Stomach smooth muscle (tissue), 2 donors: ENCODE results near the gene UNC119.

Experiments
- H3K27ac ChIP-seq: one replicate; pipeline ENCODE4 v1.7.0; 2013; ENCODE audit warnings: mild to moderate bottlenecking, low read length, inconsistent platforms
- H3K27me3 ChIP-seq, 2 donors: one replicate each; pipeline ENCODE4 v1.7.0; 2013; ENCODE audit warnings: low read length in 2 of 2; ENCODE audit not compliant: insufficient read depth in 2 of 2, control insufficient read depth in 1 of 2
- H3K36me3 ChIP-seq, 2 donors: one replicate each; pipeline ENCODE4 v1.7.0; 2013; ENCODE audit warnings: low read length in 2 of 2; ENCODE audit not compliant: control insufficient read depth in 2 of 2, insufficient read depth in 2 of 2
- H3K4me1 ChIP-seq: one replicate; pipeline ENCODE4 v1.7.0; 2013; ENCODE audit warnings: low read length; ENCODE audit not compliant: control insufficient read depth, insufficient read depth
- H3K4me3 ChIP-seq, 2 donors: one replicate each; pipeline ENCODE4 v1.7.0; 2013; ENCODE audit warnings: low read length in 2 of 2
- H3K9ac ChIP-seq, 2 donors: one replicate each; pipeline ENCODE4 v1.7.0; 2013; ENCODE audit warnings: low read length in 2 of 2, mild to moderate bottlenecking in 1 of 2
- H3K9me3 ChIP-seq, 2 donors: one replicate each; pipeline ENCODE4 v1.7.0; 2013; ENCODE audit warnings: low read length in 2 of 2; ENCODE audit not compliant: control insufficient read depth in 2 of 2
- donor health status: healthy.
- donor health status: Pancreatic carcinoma.

Gene UNC119

DNA sequence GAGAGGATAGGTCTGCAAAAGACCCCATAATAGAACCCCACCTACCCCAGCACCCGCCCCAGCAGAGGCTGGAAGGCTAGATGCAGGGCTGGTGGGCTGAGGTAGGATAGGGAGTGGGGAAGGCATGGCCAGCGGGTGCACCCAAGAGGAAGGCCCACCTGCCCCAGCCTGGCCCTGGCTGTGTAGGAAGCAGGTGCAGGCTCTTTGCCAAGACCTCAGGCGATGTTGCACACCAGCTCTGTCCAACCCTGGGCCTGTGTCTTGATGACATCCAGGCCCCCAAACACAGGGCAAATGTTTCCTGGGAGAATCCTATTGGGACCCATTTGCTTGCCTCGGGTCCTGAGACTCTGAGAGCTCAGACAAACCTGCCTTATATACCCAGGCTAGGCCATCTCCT lies 12.2 kb downstream of the UNC119 start:
- H3K9ac ChIP-seq, result no peak overlapping the region
- H3K4me1 ChIP-seq, result no peaks in the 10 kb centered on the region
- H3K27ac ChIP-seq, result no peak overlapping the region
- no peaks in the 10 kb centered on the region for H3K36me3 ChIP-seq
- H3K9me3 ChIP-seq, result no peaks in the 10 kb centered on the region
- H3K4me3 ChIP-seq, result no peak overlapping the region
- H3K27me3 ChIP-seq, result no peaks in the 10 kb centered on the region

- H3K9ac ChIP-seq, result no peak overlapping the region
- H3K27me3 ChIP-seq, result no peaks in the 10 kb centered on the region
- no peaks in the 10 kb centered on the region for H3K9me3 ChIP-seq
- H3K4me3 ChIP-seq, result no peak overlapping the region
- no peaks in the 10 kb centered on the region for H3K4me1 ChIP-seq
- no peaks in the 10 kb centered on the region for H3K36me3 ChIP-seq
- no peak overlapping the region for H3K27ac ChIP-seq
Measured at GRCh38 chr17:28538296-28538895, 14.0 kb downstream of the UNC119 start.

- no peaks in the 10 kb centered on the region for H3K27me3 ChIP-seq
- no peaks in the 10 kb centered on the region for H3K36me3 ChIP-seq
- no peaks in the 10 kb centered on the region for H3K9me3 ChIP-seq
- H3K4me1 ChIP-seq, result no peaks in the 10 kb centered on the region
- no peak overlapping the region for H3K27ac ChIP-seq
- H3K9ac ChIP-seq, result no peak overlapping the region
- no peak overlapping the region for H3K4me3 ChIP-seq
Measured at GRCh38 chr17:28537219-28537610, 15.2 kb downstream of the UNC119 start.

- no peak overlapping the region for H3K9ac ChIP-seq
- no peak overlapping the region for H3K4me3 ChIP-seq
- no peaks in the 10 kb centered on the region for H3K36me3 ChIP-seq
- no peaks in the 10 kb centered on the region for H3K4me1 ChIP-seq
- H3K27me3 ChIP-seq, result peaks cover 0 to under 1% of the 10 kb centered on the region in 2 donors
- no peak overlapping the region for H3K27ac ChIP-seq
- no peaks in the 10 kb centered on the region for H3K9me3 ChIP-seq
Measured at GRCh38 chr17:28536532-28537218, 15.7 kb downstream of the UNC119 start.

DNA sequence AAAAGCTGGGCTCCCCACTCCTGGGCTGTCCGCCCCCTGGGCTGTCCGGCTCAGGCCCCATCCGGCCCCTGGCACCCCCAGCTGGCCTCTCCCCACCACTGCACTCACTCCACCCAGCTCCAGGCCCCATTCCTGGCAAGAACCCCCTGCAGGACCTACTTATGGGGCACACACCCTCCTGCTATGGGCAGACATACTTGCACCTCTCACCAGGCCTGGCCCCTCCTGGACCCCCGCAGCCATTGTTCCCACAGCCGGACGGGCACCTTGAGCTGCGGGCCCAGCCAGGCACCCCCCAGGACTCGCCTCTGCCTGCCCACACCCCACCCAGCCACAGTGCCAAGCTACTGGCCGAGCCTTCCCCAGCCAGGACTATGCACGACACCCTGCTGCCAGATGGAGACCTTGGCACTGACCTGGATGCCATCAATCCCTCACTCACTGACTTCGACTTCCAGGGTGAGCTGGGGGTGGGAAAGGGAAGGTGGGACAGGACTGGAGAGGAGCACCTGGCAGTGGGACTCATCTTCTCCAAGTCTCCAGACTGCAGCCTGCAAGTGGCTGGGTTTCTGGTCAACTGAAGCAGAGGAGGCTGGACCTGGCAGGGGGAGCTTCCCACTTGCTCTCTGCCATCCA lies 17.6 kb downstream of the UNC119 start:
- Histone ChIP-seq H3K27me3 (peaks cover 0 to 7% of the 10 kb centered on the region in 2 donors), H3K9me3 (no peaks in the 10 kb centered on the region), H3K4me1 (no peaks in the 10 kb centered on the region), H3K4me3 (no peak overlapping the region), H3K36me3 (no peaks in the 10 kb centered on the region), H3K9ac (no peak overlapping the region), H3K27ac (no peak overlapping the region)

- no peak overlapping the region for H3K9ac ChIP-seq
- H3K4me1 ChIP-seq, result no peaks in the 10 kb centered on the region
- no peak overlapping the region for H3K4me3 ChIP-seq
- peaks cover 0 to 7% of the 10 kb centered on the region in 2 donors for H3K27me3 ChIP-seq
- no peaks in the 10 kb centered on the region for H3K36me3 ChIP-seq
- H3K9me3 ChIP-seq, result no peaks in the 10 kb centered on the region
- no peak overlapping the region for H3K27ac ChIP-seq
Measured at GRCh38 chr17:28533091-28533807, 19.2 kb downstream of the UNC119 start.

- Histone ChIP-seq H3K4me3 (no peak overlapping the region), H3K9ac (no peak overlapping the region), H3K4me1 (no peaks in the 10 kb centered on the region), H3K36me3 (no peaks in the 10 kb centered on the region), H3K27me3 (peaks cover 0 to 7% of the 10 kb centered on the region in 2 donors), H3K9me3 (no peaks in the 10 kb centered on the region), H3K27ac (no peak overlapping the region)
Measured at GRCh38 chr17:28532050-28532960, 20.1 kb downstream of the UNC119 start.

- Histone ChIP-seq H3K9me3 (no peaks in the 10 kb centered on the region), H3K4me1 (no peaks in the 10 kb centered on the region), H3K27me3 (peaks cover 0 to 7% of the 10 kb centered on the region in 2 donors), H3K27ac (no peak overlapping the region), H3K4me3 (no peak overlapping the region), H3K9ac (no peak overlapping the region), H3K36me3 (no peaks in the 10 kb centered on the region)
Measured at GRCh38 chr17:28530926-28531325, 21.5 kb downstream of the UNC119 start.

DNA sequence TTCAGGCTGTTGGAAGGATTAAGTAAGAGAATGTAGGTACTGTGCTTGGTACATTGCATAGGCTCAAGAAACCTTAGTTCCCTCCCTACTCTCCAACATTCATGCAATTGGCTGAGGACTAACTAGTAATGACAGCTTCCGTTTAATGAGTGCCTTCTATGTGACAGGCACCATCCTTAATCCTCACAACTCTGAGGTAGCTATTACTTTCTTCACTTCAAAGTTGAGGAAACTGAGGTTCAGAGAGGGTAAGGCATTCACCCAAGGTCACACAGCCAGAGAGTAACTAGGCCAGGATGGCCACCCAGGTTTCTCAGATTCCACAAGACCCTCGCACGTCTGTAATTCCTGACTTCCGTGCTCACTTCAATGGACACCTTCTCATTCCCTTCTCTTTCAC lies 22.2 kb downstream of the UNC119 start:
- Histone ChIP-seq H3K9me3 (no peaks in the 10 kb centered on the region), H3K27ac (no peak overlapping the region), H3K36me3 (no peaks in the 10 kb centered on the region), H3K4me1 (no peaks in the 10 kb centered on the region), H3K4me3 (no peak overlapping the region), H3K9ac (no peak overlapping the region), H3K27me3 (peaks cover 0 to 7% of the 10 kb centered on the region in 2 donors)

DNA sequence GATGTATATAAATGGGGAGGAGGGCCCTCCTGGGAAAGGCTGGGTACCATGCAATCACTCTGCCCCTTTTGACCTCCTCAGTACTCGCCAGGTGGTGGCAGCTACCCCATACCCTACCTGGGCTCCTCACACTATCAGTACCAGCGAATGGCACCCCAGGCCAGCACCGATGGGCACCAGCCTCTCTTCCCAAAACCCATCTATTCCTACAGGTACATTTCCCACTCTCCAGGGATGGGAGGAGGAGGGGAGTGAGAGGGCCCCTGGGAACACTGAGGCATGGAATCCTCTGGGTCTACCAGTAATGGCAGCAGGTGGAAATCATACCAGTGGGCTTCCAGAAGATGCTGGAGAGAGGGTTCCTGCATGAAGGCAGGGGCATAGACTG lies 23.4 kb downstream of the UNC119 start:
- Histone ChIP-seq H3K4me1 (no peaks in the 10 kb centered on the region), H3K36me3 (no peaks in the 10 kb centered on the region), H3K27ac (no peak overlapping the region), H3K9ac (no peak overlapping the region), H3K27me3 (peaks cover 0 to 7% of the 10 kb centered on the region in 2 donors), H3K9me3 (no peaks in the 10 kb centered on the region), H3K4me3 (no peak overlapping the region)
